Mucosa of rectum (tissue), 2 donors: Measurements from ENCODE around the gene FRMD1.

Experiments used
- H3K27ac ChIP-seq, 2 donors: one replicate each; pipeline ENCODE4 v1.7.0; 2013; ENCODE audit warnings: inconsistent platforms in 2 of 2, low read depth in 2 of 2, low read length in 2 of 2
- H3K27me3 ChIP-seq, 2 donors: one replicate each; pipeline ENCODE4 v1.7.0; 2013; ENCODE audit warnings: low read length in 2 of 2; ENCODE audit not compliant: control insufficient read depth in 2 of 2, insufficient read depth in 2 of 2
- H3K36me3 ChIP-seq, 2 donors: one replicate each; pipeline ENCODE4 v1.7.0; 2013; ENCODE audit warnings: low read length in 2 of 2; ENCODE audit not compliant: control insufficient read depth in 2 of 2, insufficient read depth in 2 of 2
- H3K4me1 ChIP-seq, 2 donors: one replicate each; pipeline ENCODE4 v1.7.0; 2013; ENCODE audit warnings: low read length in 2 of 2, mild to moderate bottlenecking in 1 of 2; ENCODE audit not compliant: control insufficient read depth in 2 of 2, insufficient read depth in 2 of 2
- H3K4me3 ChIP-seq, 2 donors: one replicate each; pipeline ENCODE4 v1.7.0; 2013; ENCODE audit warnings: low read length in 2 of 2
- H3K9ac ChIP-seq, 2 donors: one replicate each; pipeline ENCODE4 v1.7.0; 2013; ENCODE audit warnings: low read length in 2 of 2, low read depth in 1 of 2, mild to moderate bottlenecking in 1 of 2
- H3K9me3 ChIP-seq, 2 donors: one replicate each; pipeline ENCODE4 v1.7.0; 2013; ENCODE audit warnings: low read length in 2 of 2; ENCODE audit not compliant: control insufficient read depth in 2 of 2
- donor health status: healthy.
- donor health status: Normal muscosa, but diverticular disease.

The FRMD1 gene

DNA sequence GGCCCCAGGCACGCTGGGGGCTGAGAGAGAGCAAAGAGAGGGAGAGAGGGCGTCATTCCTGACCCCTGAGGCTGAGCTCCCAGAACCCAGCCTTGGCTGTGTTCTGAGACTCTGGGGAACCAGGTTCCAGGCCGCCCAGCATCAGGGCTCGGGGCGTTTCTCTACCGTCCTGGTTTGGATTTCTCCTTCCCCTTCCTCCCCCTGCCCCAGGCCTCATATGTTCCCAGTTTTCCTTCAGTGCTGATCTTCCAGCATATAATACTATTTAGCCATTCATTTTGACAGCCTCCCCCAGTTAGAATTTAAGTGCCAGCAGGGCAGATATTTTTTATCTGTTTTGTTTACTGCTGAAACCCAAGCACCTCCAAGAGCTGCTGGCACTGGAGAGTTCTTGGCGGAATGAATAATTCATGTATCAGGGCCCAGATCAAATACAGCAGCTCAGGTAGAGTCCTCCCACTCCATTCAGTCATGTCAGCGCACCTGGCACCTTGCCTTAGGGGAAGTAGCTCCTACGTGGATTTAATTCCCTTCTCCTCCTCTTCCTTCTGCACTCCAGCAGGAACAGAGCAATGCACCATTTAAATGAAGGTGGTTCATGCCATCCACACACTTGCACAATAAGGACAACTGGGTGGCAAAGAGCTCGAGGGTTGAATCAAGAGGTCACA is 23.4 kb upstream of the FRMD1 start:
- Histone ChIP-seq H3K4me3 (no peak overlapping the region), H3K27me3 (peaks cover 0 to 4% of the 10 kb centered on the region in 2 donors), H3K9me3 (no peaks in the 10 kb centered on the region), H3K36me3 (no peaks in the 10 kb centered on the region), H3K27ac (no peak overlapping the region), H3K9ac (no peak overlapping the region), H3K4me1 (no peaks in the 10 kb centered on the region)

DNA sequence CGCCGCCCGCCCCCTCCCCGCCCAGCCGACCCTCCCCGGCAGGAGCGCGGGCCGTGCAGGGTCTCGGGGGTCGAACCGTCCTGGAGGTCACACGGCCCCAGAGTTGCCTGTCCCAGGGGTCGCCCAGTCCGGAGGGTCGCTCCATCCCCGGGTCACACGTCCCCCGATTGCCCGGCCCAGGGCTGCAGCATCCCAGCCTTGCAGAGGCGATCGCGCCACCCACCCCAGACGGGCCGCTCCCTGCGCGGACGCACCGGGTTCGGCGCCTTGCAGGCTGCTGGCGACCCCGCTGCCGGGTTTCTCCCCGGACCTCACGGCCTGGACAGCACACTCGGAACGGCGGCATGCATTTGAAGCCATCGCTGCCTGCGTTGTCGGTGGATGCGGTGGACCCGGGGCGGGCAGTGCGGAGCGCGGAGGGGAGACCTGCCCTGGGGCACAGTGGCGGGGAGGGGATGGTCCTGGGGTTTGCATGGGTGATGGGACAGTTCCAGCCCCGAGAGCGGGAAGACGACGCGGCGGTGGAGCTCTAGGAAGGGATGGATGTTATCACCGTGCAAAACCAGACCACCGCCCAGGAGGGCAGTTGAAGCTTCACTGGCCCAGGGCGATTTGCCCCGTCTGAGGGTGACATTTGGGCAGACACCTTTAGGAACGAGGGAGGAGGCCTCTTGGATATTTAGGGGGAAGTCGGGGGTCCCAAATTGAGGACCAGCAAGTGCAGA is 22.7 kb upstream of the FRMD1 start:
- Histone ChIP-seq H3K4me3 (no peak overlapping the region), H3K27me3 (peaks cover 0 to 4% of the 10 kb centered on the region in 2 donors), H3K9me3 (no peaks in the 10 kb centered on the region), H3K27ac (no peak overlapping the region), H3K4me1 (no peaks in the 10 kb centered on the region), H3K36me3 (no peaks in the 10 kb centered on the region), H3K9ac (no peak overlapping the region)

DNA sequence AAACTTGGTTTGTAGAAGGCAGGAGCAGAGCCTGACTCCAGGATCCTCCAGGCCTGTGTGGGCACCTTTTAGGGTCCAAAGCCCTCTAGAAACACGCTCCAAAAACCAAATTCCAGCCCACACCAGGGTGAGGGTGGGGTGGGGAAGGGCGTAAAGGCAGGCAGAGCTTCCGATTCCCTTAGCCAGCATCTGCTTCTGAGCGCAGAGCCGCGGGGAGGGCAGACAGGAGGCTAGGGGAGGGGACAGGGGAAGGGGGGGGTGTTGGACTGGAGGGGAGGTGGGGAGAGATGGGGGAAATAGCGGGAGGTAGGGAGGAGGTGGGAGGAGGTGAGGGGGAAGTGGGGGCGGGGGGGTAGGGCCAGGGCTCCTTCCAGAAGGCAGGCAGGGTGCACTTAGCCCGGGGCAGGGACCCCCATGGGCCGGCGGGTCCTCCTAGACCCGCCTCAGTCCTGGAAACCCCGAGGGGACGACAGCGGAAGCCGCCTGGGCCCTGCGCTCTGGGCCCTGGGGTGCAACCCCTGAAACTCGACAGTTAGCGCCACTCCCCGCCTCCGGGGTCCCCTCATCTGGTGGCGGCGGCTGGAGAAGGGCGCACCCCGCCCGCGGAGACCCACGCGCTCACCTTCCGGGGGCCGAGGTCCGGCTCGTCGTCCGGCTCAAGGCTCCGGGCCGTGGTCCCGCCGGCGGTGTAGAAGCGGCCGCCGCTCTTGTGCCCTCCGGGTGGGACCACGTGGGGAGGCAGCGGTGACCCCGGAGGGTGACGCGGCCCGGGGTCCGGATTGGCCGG is 22.0 kb upstream of the FRMD1 start:
- Histone ChIP-seq H3K4me3 (no peak overlapping the region), H3K27me3 (peaks cover 0 to 4% of the 10 kb centered on the region in 2 donors), H3K9me3 (no peaks in the 10 kb centered on the region), H3K4me1 (no peaks in the 10 kb centered on the region), H3K36me3 (no peaks in the 10 kb centered on the region), H3K27ac (no peak overlapping the region), H3K9ac (no peak overlapping the region)

DNA sequence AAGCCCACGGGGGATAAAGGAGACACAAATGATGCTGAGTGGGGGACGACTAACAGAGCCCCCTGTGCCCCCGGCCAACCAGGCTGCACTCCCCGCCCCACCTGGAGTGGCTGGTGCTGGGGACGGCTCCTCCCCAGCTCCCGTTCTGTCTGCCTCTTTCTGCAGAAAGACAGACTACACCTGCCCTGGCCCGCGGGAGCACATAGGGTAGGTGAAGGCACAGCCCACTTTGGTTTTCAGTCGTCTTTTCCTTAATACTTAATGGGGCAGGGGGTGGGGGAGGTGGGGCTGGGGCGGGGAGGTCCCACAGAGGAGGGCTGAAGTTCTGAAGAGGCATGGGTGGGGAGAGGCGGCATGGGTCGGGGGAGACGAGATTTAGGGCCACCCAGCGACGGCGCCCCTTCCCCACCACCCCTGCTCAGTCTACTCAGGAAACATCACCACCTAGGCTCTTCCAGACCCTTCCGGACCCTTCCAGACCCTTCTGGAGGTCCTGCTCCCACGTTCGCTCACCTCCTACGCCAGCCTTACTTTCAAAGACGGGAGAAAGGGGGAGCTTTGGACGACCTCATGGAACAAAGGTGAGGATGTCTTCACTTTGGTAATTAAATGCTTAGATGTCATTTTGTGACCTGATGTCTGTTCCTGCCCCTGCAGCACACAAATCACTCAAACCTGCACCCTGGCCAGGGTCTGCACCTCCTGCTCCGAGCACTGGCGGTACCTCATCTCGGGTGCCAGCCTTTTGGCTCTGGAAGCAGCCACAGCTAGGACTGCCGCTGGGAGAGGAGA is 21.2 kb upstream of the FRMD1 start:
- H3K9me3 ChIP-seq, result no peaks in the 10 kb centered on the region

DNA sequence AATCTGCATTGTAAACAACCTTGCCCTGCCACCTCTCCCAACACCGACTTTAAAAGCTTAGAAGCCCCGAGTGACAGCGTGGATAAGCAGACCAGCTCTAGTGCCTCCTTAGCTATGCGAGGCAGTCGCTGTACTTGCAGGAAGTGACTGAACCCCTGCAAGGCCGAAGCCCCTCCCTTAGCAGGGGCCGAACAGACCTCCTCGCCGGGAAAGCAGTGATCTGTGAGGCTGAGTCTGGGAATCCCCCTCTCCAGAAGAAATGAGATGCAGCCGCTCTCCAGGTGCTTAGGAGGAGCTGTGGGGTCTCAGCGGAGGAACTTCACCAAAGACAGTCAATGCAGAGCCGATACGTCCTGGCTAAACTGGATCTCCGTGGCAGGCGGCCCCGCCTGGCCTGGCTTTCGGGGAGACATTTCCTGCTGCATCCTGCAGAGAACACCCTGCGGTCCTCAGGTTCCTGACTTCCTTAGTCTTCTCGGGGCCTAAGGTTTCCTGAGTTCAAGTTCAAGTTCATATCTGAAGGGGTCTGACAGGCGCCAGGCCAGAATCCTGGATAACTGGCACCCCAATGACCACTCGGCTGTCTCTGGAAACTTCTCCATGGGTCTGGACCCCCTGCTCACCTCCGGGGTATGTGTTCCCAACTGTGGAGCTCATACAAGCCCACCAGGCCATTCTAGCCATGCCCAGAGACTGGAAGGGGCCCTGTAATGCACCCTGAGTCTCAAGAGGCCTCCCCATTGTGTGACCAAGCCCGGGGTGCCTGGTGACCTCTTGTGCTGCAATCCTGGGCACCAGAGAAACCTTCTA is 20.4 kb upstream of the FRMD1 start:
- Histone ChIP-seq H3K9me3 (no peaks in the 10 kb centered on the region), H3K4me1 (no peaks in the 10 kb centered on the region), H3K9ac (no peak overlapping the region), H3K36me3 (no peaks in the 10 kb centered on the region), H3K4me3 (no peak overlapping the region), H3K27ac (no peak overlapping the region), H3K27me3 (peaks cover 0 to 4% of the 10 kb centered on the region in 2 donors)

More for the DNA sequence above, 21.2 kb upstream of the FRMD1 start:
- Histone ChIP-seq H3K4me1 (no peaks in the 10 kb centered on the region), H3K27ac (no peak overlapping the region), H3K9ac (no peak overlapping the region), H3K36me3 (no peaks in the 10 kb centered on the region), H3K4me3 (no peak overlapping the region), H3K27me3 (peaks cover 0 to 4% of the 10 kb centered on the region in 2 donors)

DNA sequence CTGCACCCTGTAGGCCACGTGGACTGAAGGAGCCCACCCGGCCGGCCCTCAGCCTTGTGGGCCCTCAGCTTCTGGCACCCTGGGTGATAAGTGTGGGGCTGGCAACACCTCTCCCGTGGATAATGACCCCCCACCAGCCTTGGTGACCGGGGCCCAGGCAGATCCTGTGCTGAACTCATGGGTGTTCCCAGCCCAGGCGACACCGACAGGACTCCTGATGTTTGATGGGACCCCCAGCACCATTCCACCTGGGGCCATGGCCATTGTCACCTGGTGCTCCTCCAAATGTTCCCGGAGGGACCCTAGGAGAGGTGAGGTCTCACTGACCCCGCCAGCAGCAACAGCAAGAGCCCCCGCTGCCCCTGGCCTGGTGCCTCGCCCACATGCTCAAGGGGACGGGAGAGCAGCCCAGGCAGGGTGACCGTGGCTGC is 19.4 kb upstream of the FRMD1 start:
- Histone ChIP-seq H3K9ac (no peak overlapping the region), H3K27ac (no peak overlapping the region), H3K4me3 (no peak overlapping the region), H3K9me3 (no peaks in the 10 kb centered on the region), H3K36me3 (no peaks in the 10 kb centered on the region), H3K27me3 (peaks cover 0 to 4% of the 10 kb centered on the region in 2 donors), H3K4me1 (peaks cover 4 to 5% of the 10 kb centered on the region in 2 donors)

DNA sequence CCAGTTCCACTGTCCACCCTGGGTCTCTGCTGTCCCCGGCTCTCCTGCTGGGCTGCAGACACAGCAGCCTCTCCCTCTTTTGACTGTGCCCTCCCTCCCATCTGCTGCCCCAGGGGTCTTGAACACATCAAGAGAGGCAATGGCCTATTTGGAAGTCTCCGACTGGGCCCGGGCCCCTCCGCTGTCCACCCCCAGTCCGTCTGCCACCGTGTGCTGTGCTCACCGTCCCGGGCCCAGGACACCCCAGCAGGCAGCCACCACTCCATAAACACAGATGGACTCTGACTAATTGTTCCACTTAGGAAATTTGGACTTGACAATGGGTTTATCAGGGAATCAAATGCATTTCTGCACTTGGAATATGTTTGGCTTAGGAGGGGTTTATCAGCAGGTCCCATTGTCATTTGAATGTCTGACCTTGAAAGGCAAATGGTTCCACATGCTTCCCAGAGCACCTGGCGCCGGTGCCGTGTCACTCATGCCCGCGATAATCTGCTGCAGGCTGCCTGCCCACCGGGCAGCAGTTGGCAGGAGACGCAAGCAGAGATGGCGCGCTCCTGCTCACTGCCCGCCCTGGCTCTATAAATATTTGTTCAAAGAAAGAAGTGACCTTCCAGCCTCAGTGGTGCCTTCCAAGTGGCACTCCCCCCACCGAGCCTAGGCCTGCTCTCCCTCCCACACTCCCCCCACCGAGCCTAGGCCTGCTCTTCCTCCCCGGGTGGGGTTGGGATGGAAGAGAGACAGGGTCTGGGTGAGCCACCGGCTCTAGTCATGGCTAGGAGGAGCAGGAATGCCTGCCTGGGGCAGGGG is 18.8 kb upstream of the FRMD1 start:
- Histone ChIP-seq H3K9ac (no peak overlapping the region), H3K27ac (no peak overlapping the region), H3K9me3 (no peaks in the 10 kb centered on the region), H3K4me3 (no peak overlapping the region), H3K27me3 (peaks cover 0 to 4% of the 10 kb centered on the region in 2 donors), H3K36me3 (no peaks in the 10 kb centered on the region), H3K4me1 (peaks cover 9% of the 10 kb centered on the region in 2 donors)

DNA sequence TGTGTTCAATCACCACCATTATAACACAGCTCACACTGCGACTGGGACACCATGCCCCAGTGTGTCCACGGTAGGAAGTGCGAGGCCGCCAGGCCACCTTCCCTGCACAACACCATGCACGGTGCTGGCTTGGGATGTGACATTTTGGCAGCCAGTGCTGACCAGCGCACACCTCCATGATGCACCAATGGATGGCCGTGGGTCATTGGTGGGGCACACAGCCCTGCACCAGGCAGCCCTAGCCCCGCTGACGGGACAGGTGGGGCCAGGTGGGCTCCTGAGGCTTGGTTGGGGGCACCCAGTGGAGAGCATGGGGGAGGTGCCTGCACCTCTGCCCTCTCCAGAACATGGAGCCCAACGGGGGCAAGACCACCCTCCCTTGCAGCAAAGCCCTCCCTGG is 18.2 kb upstream of the FRMD1 start:
- Histone ChIP-seq H3K9me3 (no peaks in the 10 kb centered on the region), H3K27ac (no peak overlapping the region), H3K9ac (no peak overlapping the region), H3K4me3 (no peak overlapping the region), H3K27me3 (peaks cover 0 to 4% of the 10 kb centered on the region in 2 donors), H3K4me1 (peaks cover 12 to 15% of the 10 kb centered on the region in 2 donors), H3K36me3 (no peaks in the 10 kb centered on the region)
